ENCODE measurements around the gene IFT122. TPM values are rescaled to one million over a fixed set of nuclear protein-coding genes. Genes with fewer than 3 reads are reported as not detected.

Gene IFT122
- total RNA-seq: 22.4 and 25.5 TPM in 2 replicates

GRCh38 chr3:129439817-129440617 lies at the start of gene IFT122, which contains the start of gene MBD4:
TSS of gene IFT122 (plus strand) at chr3:129440224. CDS start at chr3:129440331, 107 bp downstream.
TSS of gene MBD4 (minus strand) at chr3:129439948. CDS start at chr3:129439833, 115 bp downstream.

GRCh38 chr3:129428376-129429079 lies 11.5 kb upstream of the IFT122 start, which contains the start of gene EFCAB12:
TSS of gene EFCAB12 (minus strand) at chr3:129428636. CDS start at chr3:129428488, 148 bp downstream.

GRCh38 chr3:129528589-129529100 lies 88.6 kb downstream of the IFT122 start, which contains the start of gene RHO:
TSS of gene RHO (plus strand) at chr3:129528639. CDS start at chr3:129528734, 95 bp downstream.

GRCh38 chr3:129543156-129543790 lies 103.2 kb downstream of the IFT122 start, which contains the start of gene H1-8:
TSS of gene H1-8 (plus strand) at chr3:129543175. CDS start at chr3:129543219, 44 bp downstream.

Small RNAs within 50 kb of the gene (small RNA-seq; reads per million reads assigned to genes)
- gene SNORA7B: 0.21 reads per million

Other genes with a start within 250 kb of the IFT122 start
- 252 and 312 TPM in 2 replicates for gene COPG1, start 190.6 kb upstream of the IFT122 start, total RNA-seq
- 20.9 and 24.6 TPM in 2 replicates for gene HMCES, start 161.4 kb upstream of the IFT122 start, total RNA-seq
- under 0.01 and 0.19 TPM in 2 replicates for gene EFCAB12, start 11.6 kb upstream of the IFT122 start, total RNA-seq
- gene MBD4, start 276 bp upstream of the IFT122 start, total RNA-seq: 24.8 and 27.8 TPM in 2 replicates
- not detected in 2 replicates for gene RHO, start 88.4 kb downstream of the IFT122 start, total RNA-seq
- gene H1-8, start 103.0 kb downstream of the IFT122 start, total RNA-seq: not detected in 2 replicates
- 568 and 647 TPM in 2 replicates for gene PLXND1, start 166.5 kb downstream of the IFT122 start, total RNA-seq